Measurements from ENCODE around the gene HPCA. TPM values are rescaled to one million over a fixed set of nuclear protein-coding genes. Genes with fewer than 3 reads are reported as not detected.

The HPCA gene
- total RNA-seq, 1 donor from 2014 or later, result 1.0 TPM

- no peaks in the 10 kb centered on the region for H3K27me3 Mint-ChIP-seq
- H3K4me1 Mint-ChIP-seq (ENCODE audit: unreplicated experiment), result peaks cover 3% of the 10 kb centered on the region
- H3K27ac Mint-ChIP-seq, result peak overlapping the region; percentile 54
- H3K4me3 Mint-ChIP-seq, result no peak overlapping the region
- TF ChIP-seq CTCF (conservative IDR thresholded peaks at IDR 0.05), result no peak
- no peaks in the 10 kb centered on the region for H3K9me3 Mint-ChIP-seq
- H3K36me3 Mint-ChIP-seq, result peaks cover 34% of the 10 kb centered on the region
- no peak for DNase-seq (ENCODE audit: extremely low spot score, unreplicated experiment)
These were observed 53.5 kb downstream of the HPCA start for GRCh38 chr1:32939655-32940371.

- peaks cover 17% of the 10 kb centered on the region for H3K4me1 Mint-ChIP-seq (ENCODE audit: unreplicated experiment)
- no peak overlapping the region for H3K27ac Mint-ChIP-seq
- no peak for DNase-seq (ENCODE audit: extremely low spot score, unreplicated experiment)
- H3K27me3 Mint-ChIP-seq, result no peaks in the 10 kb centered on the region
- H3K4me3 Mint-ChIP-seq, result no peak overlapping the region
- no peak for TF ChIP-seq CTCF (conservative IDR thresholded peaks at IDR 0.05)
- peaks cover 43% of the 10 kb centered on the region for H3K36me3 Mint-ChIP-seq
- H3K9me3 Mint-ChIP-seq, result no peaks in the 10 kb centered on the region
These were observed 57.9 kb downstream of the HPCA start for GRCh38 chr1:32944180-32944579.

Other genes with a start within 250 kb of the HPCA start
- 41.7 and 49.8 TPM in 2 replicates for gene ZBTB8OS, start 235.9 kb upstream of the HPCA start, total RNA-seq (ENCODE audit: low replicate concordance)
- 274 and 386 TPM in 2 replicates for gene RBBP4, start 235.3 kb upstream of the HPCA start, total RNA-seq (ENCODE audit: low replicate concordance)
- gene SYNC, start 183.7 kb upstream of the HPCA start, total RNA-seq (ENCODE audit: low replicate concordance), result 1.2 and 1.3 TPM in 2 replicates
- 83.7 and 103 TPM in 2 replicates for gene YARS1, start 69.1 kb upstream of the HPCA start, total RNA-seq (ENCODE audit: low replicate concordance)
- gene S100PBP, start 68.8 kb upstream of the HPCA start, total RNA-seq (ENCODE audit: low replicate concordance), result 27.0 and 53.8 TPM in 2 replicates
- 20.0 and 49.9 TPM in 2 replicates for gene FNDC5, start 15.6 kb upstream of the HPCA start, total RNA-seq (ENCODE audit: low replicate concordance)
- 42.1 and 129 TPM in 2 replicates for gene TMEM54, start 14.9 kb downstream of the HPCA start, total RNA-seq (ENCODE audit: low replicate concordance)
- gene RNF19B, start 78.3 kb downstream of the HPCA start, total RNA-seq (ENCODE audit: low replicate concordance), result 20.1 and 33.8 TPM in 2 replicates
- 138 and 140 TPM in 2 replicates for gene AK2, start 150.4 kb downstream of the HPCA start, total RNA-seq (ENCODE audit: low replicate concordance)
- gene AZIN2, start 194.7 kb downstream of the HPCA start, total RNA-seq (ENCODE audit: low replicate concordance), result 5.1 and 8.9 TPM in 2 replicates

Measured in type B pancreatic cell (in vitro differentiated cells).